ENCODE results near the gene MMEL1.

- TF ChIP-seq, protein P1, sequence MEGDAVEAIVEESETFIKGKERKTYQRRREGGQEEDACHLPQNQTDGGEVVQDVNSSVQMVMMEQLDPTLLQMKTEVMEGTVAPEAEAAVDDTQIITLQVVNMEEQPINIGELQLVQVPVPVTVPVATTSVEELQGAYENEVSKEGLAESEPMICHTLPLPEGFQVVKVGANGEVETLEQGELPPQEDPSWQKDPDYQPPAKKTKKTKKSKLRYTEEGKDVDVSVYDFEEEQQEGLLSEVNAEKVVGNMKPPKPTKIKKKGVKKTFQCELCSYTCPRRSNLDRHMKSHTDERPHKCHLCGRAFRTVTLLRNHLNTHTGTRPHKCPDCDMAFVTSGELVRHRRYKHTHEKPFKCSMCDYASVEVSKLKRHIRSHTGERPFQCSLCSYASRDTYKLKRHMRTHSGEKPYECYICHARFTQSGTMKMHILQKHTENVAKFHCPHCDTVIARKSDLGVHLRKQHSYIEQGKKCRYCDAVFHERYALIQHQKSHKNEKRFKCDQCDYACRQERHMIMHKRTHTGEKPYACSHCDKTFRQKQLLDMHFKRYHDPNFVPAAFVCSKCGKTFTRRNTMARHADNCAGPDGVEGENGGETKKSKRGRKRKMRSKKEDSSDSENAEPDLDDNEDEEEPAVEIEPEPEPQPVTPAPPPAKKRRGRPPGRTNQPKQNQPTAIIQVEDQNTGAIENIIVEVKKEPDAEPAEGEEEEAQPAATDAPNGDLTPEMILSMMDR (IDR thresholded peaks at IDR 0.05): no peak
- TF ChIP-seq POLR2A (IDR thresholded peaks at IDR 0.05): no peak
Observed at GRCh38 chr1:2630498-2631135, 2.2 kb downstream of the MMEL1 start.

All from body of pancreas (tissue), 4 donors.